GM12878 (cell line): ENCODE data around the gene CHST15. TPM values are rescaled to one million over a fixed set of nuclear protein-coding genes. Genes with fewer than 3 reads are reported as not detected.

ENCODE experiments used
- ATAC-seq: fragments of 200-7000 bp; cut with Tn5 transposase; 3 replicates; pipeline ENCODE4 v1.9.1; 2020; ENCODE audit warnings: mild to moderate bottlenecking, moderate library complexity
- BruUV-seq: library from RNA; stranded (reverse); fragments of 400-500 nt; replicated peaks from 2 replicates; lab custom pipeline; 2021; lab: Mats Ljungman, UMichigan
- CTCF ChIA-PET: fragments of 300-600 bp; sonication (Branson Sonifier 250); formaldehyde crosslinking; extraction: SDS; loops from one replicate; lab custom pipeline; 2021; ENCODE audit warnings: inconsistent platforms; lab: Yijun Ruan, JAX
- POLR2A ChIA-PET: fragments of 350-600 bp; formaldehyde crosslinking; extraction: SDS; loops from one replicate; lab custom pipeline; 2021; ENCODE audit warnings: inconsistent platforms; lab: Charles Lee
- RAD21 ChIA-PET: fragments of 300-600 bp; sonication (Branson Sonifier 250); formaldehyde crosslinking; loops from one replicate; lab custom pipeline; 2023; ENCODE audit warnings: antibody characterized with exemption; ENCODE audit not compliant: unreplicated experiment; lab: Charles Lee
- SMC1A ChIA-PET: fragments of 300-600 bp; sonication (Branson Sonifier 250); formaldehyde crosslinking; loops from one replicate; lab custom pipeline; 2023; ENCODE audit not compliant: unreplicated experiment, uncharacterized antibody; lab: Charles Lee
- DNase-seq: peaks from one replicate; pipeline ENCODE4 v3.0.0-alpha.2; 2011; ENCODE audit warnings: low read depth, low spot score
- FAIRE-seq: peaks from 3 replicates; lab custom pipeline; 2011; peaks lifted over from hg19 to GRCh38; lab: Jason Lieb, UNC
- H2AFZ ChIP-seq: 2 replicates; pipeline ENCODE4 v1.6.0; 2011; ENCODE audit warnings: low read depth, low read length, control low read depth; ENCODE audit not compliant: control insufficient read depth
- H3K27ac ChIP-seq: 2 replicates; pipeline ENCODE4 v1.5.1; 2011; ENCODE audit warnings: control low read depth; ENCODE audit not compliant: control insufficient read depth, insufficient read depth
- H3K27me3 ChIP-seq, 2 experiments: replicated peaks in 1 of 2; 2 replicates each; pipeline versions ENCODE4 v1.6.0 to v1.6.1; 2011; ENCODE audit warnings: low read length in 1 of 2; ENCODE audit not compliant: control insufficient read depth in 2 of 2, insufficient read depth in 2 of 2
- H3K36me3 ChIP-seq, 2 experiments: 2 replicates each; pipeline ENCODE4 v1.5.1; 2011; ENCODE audit warnings: low read length in 1 of 2; ENCODE audit not compliant: control insufficient read depth in 2 of 2, insufficient read depth in 2 of 2
- H3K4me1 ChIP-seq: 2 replicates; pipeline ENCODE4 v1.6.1; 2011; ENCODE audit warnings: mild to moderate bottlenecking, low read length, moderate library complexity, mixed read lengths; ENCODE audit not compliant: control insufficient read depth, insufficient read depth
- H3K4me2 ChIP-seq: 2 replicates; pipeline ENCODE4 v1.6.0; 2011; ENCODE audit warnings: control low read depth; ENCODE audit not compliant: control insufficient read depth, insufficient read depth
- H3K4me3 ChIP-seq: fragments of 200-600 bp; sonication (generic); 2 replicates; pipeline ENCODE4 v1.5.1; 2016
- H3K79me2 ChIP-seq: 2 replicates; pipeline ENCODE4 v1.6.0; 2011; ENCODE audit warnings: low read length; ENCODE audit not compliant: control insufficient read depth, insufficient read depth
- H3K9ac ChIP-seq: 2 replicates; pipeline ENCODE4 v1.8.0; 2011; ENCODE audit warnings: low read length, control low read depth, mixed read lengths; ENCODE audit not compliant: control insufficient read depth, insufficient read depth
- H3K9me3 ChIP-seq: replicated peaks from 3 replicates; pipeline ENCODE4 v1.5.1; 2011; ENCODE audit warnings: mild to moderate bottlenecking, low read length; ENCODE audit not compliant: control insufficient read depth, insufficient read depth
- H4K20me1 ChIP-seq: 2 replicates; pipeline ENCODE4 v1.6.0; 2011; ENCODE audit not compliant: control insufficient read depth, insufficient read depth
- CHD4 ChIP-seq: fragments of 200-600 bp; sonication (generic); IDR thresholded peaks from 2 replicates; pipeline ENCODE4 v1.6.1; 2016; ENCODE audit warnings: mild to moderate bottlenecking
- FOXM1 ChIP-seq: IDR thresholded peaks from 2 replicates; pipeline ENCODE4 v1.6.1; 2012; ENCODE audit warnings: low read depth, mild to moderate bottlenecking, inconsistent platforms, low read length, moderate library complexity
- GABPA ChIP-seq: IDR thresholded peaks from 2 replicates; pipeline ENCODE4 v1.6.1; 2014; ENCODE audit warnings: antibody characterized with exemption, low read depth, mild to moderate bottlenecking, inconsistent platforms
- IRF5 ChIP-seq: fragments of 450-650 bp; IDR thresholded peaks from 2 replicates; pipeline ENCODE4 v1.6.1; 2017; ENCODE audit warnings: borderline replicate concordance
- LARP7 ChIP-seq: fragments of 450-650 bp; IDR thresholded peaks from 2 replicates; pipeline ENCODE4 v1.6.1; 2017; ENCODE audit warnings: mild to moderate bottlenecking
- MAX ChIP-seq: IDR thresholded peaks from 2 replicates; pipeline ENCODE4 v1.6.1; 2012; ENCODE audit warnings: low read depth, low read length, improper control_type of control experiment
- MTA2 ChIP-seq: fragments of 450-650 bp; IDR thresholded peaks from 2 replicates; pipeline ENCODE4 v1.6.1; 2016; ENCODE audit warnings: low read depth, mild to moderate bottlenecking, moderate library complexity
- MYB ChIP-seq: fragments of 150-350 bp; IDR thresholded peaks from 2 replicates; pipeline ENCODE4 v1.6.1; 2014; ENCODE audit warnings: mild to moderate bottlenecking, low read depth, low read length, borderline replicate concordance
- NR2C1 ChIP-seq: fragments of 450-650 bp; IDR thresholded peaks from 2 replicates; pipeline ENCODE4 v1.6.1; 2017; ENCODE audit warnings: antibody characterized with exemption, mild to moderate bottlenecking, moderate library complexity
- PBX3 ChIP-seq: IDR thresholded peaks from 2 replicates; pipeline ENCODE4 v1.6.1; 2011; ENCODE audit warnings: mild to moderate bottlenecking, low read depth, low read length, moderate library complexity; ENCODE audit not compliant: insufficient replicate concordance
- RAD51 ChIP-seq: fragments of 450-650 bp; IDR thresholded peaks from 2 replicates; pipeline ENCODE4 v1.6.1; 2016; ENCODE audit warnings: moderate library complexity, mild to moderate bottlenecking, inconsistent platforms
- TCF7 ChIP-seq: IDR thresholded peaks from 2 replicates; pipeline ENCODE4 v1.6.1; 2014; ENCODE audit warnings: antibody characterized with exemption, borderline replicate concordance
- ZBTB33 ChIP-seq: fragments of 450-650 bp; IDR thresholded peaks from 2 replicates; pipeline ENCODE4 v1.6.1; 2017; ENCODE audit warnings: mild to moderate bottlenecking
- WGBS: methylation state at CpG from one replicate; pipeline ENCODE4 v1.1.6; 2016; ENCODE audit warnings: low lambda C conversion rate; ENCODE audit not compliant: insufficient replicate concordance, insufficient coverage; ENCODE audit errors: missing lambda C conversion rate; 5-methylcytosine and 5-hydroxymethylcytosine counted together
- in situ Hi-C: fragments of 300-500 bp; cut with MboI; formaldehyde crosslinking; loops from 9 replicates; pipeline ENCODE4 v1.14.3; 2018; ENCODE audit warnings: mixed read lengths
- intact Hi-C: fragments of 100-400 bp; cut with micrococcal nuclease; formaldehyde crosslinking; loops from one replicate; pipeline ENCODE4 v1.14.2; 2022; ENCODE audit not compliant: unreplicated experiment
- polyA plus RNA-seq, 11 experiments: library from polyadenylated mRNA; depleted of rRNA in 4 of 11; unstranded in 6 of 11; stranded (reverse) in 5 of 11; fragments of >200 nt; fragmentation: Nextera tagmentation in 4 of 11; fragmentation: Illumina TruSeq in 1 of 11; extraction: Ambion mirVana in 4 of 11; extraction: Trizol in 1 of 11; gene quantifications; 1 replicate in 1 of 11; 2 replicates in 10 of 11; pipeline versions ENCODE4 v1.2.1 to v1.2.3, GENCODE V29; 2011 to 2016; ENCODE audit warnings: inconsistent platforms in 2 of 11, missing spikeins in 2 of 11, low read depth in 1 of 11
- total RNA-seq, 4 experiments: library from RNA; depleted of rRNA in 3 of 4; stranded (reverse); fragments of >200 nt in 3 of 4; fragmentation: Illumina TruSeq in 1 of 4; extraction: Trizol in 1 of 4; gene quantifications; 2 replicates each; pipeline versions ENCODE4 v1.2.1 to v1.2.3, GENCODE V29; 2013 to 2021

The CHST15 gene
- total and polyA plus RNA-seq, 10 of the 15 experiments (the other 5 are each of a cell fraction or from before 2014, with no cell fraction given) = 0.02 to 0.53 (median 0.05) TPM; not detected in 1

- CTCF ChIA-PET = interaction anchor here (0.7 kb wide), 1 partner anchor 10 kb away, joined by 3 read pairs; no protein-coding TSS in a partner anchor
- RAD21 ChIA-PET = no interaction called here
- Histone ChIP-seq H3K4me3 (no peak overlapping the region), H3K27me3 (peaks cover 0 to 4% of the 10 kb centered on the region in 2 experiments; a peak in 2 of 4 replicates), H3K27ac (no peak overlapping the region), H3K79me2 (no peaks in the 10 kb centered on the region), H3K4me1 (no peaks in the 10 kb centered on the region), H3K4me2 (no peak overlapping the region), H3K9me3 (no peaks in the 10 kb centered on the region), H3K9ac (no peak overlapping the region), H3K36me3 (no peaks in the 10 kb centered on the region), H2AFZ (no peak overlapping the region), H4K20me1 (no peaks in the 10 kb centered on the region)
- no TSS peak for BruUV-seq
- in situ Hi-C loops (no loop called here), intact Hi-C loops (no loop called here)
- POLR2A ChIA-PET = no interaction called here
- no peak for TF ChIP-seq GABPA
- no peak for TF ChIP-seq RAD51
- no peak for TF ChIP-seq CHD4
- TF ChIP-seq MYB = no peak
- ATAC-seq (no peak), DNase-seq (no peak), FAIRE-seq (no peak)
- WGBS = 27% methylated on average over 6 of the region's 7 CpGs
- SMC1A ChIA-PET = no interaction called here
Measured at GRCh38 chr10:124130198-124130900, 37.0 kb upstream of the CHST15 start.

GRCh38 chr10:124129471-124129870, 36.1 kb upstream of the CHST15 start:
- CTCF ChIA-PET = no interaction called here
- no peak for ATAC-seq
- peaks cover 0 to 4% of the 10 kb centered on the region in 2 experiments; a peak in 2 of 4 replicates for H3K27me3 ChIP-seq
- SMC1A ChIA-PET = no interaction called here
- intact Hi-C loops (no loop called here), in situ Hi-C loops (no loop called here)
- no peaks in the 10 kb centered on the region for H4K20me1 ChIP-seq
- DNase-seq = no peak
- H2AFZ ChIP-seq = no peak overlapping the region
- RAD21 ChIA-PET = no interaction called here
- no peak overlapping the region for H3K9ac ChIP-seq
- H3K4me3 ChIP-seq = no peak overlapping the region
- H3K79me2 ChIP-seq = no peaks in the 10 kb centered on the region
- POLR2A ChIA-PET = no interaction called here
- BruUV-seq = no TSS peak
- H3K36me3 ChIP-seq = no peaks in the 10 kb centered on the region
- no peak for FAIRE-seq
- H3K27ac ChIP-seq = no peak overlapping the region
- 0 out of 2 replicates have a peak, but pooled peaks cover 2% of the 10 kb centered on the region for H3K4me1 ChIP-seq
- 58% methylated on average over 5 of the region's 5 CpGs for WGBS
- no peak overlapping the region for H3K4me2 ChIP-seq
- no peaks in the 10 kb centered on the region for H3K9me3 ChIP-seq
- TF ChIP-seq LARP7 (no peak), IRF5 (no peak), MTA2 (no peak), FOXM1 (no peak), MAX (no peak), ZBTB33 (no peak), NR2C1 (no peak), TCF7 (no peak), PBX3 (no peak)
